Pancreas (tissue), 10 donors: ENCODE measurements around the gene NHSL1. TPM values are rescaled to one million over a fixed set of nuclear protein-coding genes. Genes with fewer than 3 reads are reported as not detected.
A peak's percentile ranks its signal among the peaks of the same experiment; 100 is the strongest.

ENCODE experiments used
- ATAC-seq, 4 donors: fragments of 200-7000 bp; cut with Tn5 transposase; one replicate each; pipeline versions ENCODE4 v1.8.0 to v1.9.1; 2020; ENCODE audit warnings: mild to moderate bottlenecking in 4 of 4, moderate library complexity in 4 of 4
- DNase-seq, 6 donors: peaks; one replicate each; pipeline ENCODE4 v3.0.0-alpha.2; 2020
- FAIRE-seq: peaks from 2 replicates; lab custom pipeline; 2012; peaks lifted over from hg19 to GRCh38; lab: Jason Lieb, UNC
- H3K27ac ChIP-seq, 4 donors: fragments of 200-600 bp; sonication (generic); 1 replicate in 3 of 4; 2 replicates in 1 of 4; pipeline versions ENCODE4 v1.5.0 to v1.8.0; 2020
- H3K27me3 ChIP-seq, 4 donors: fragments of 200-600 bp; one replicate each; pipeline ENCODE4 v1.8.0; 2021
- H3K36me3 ChIP-seq, 3 donors: fragments of 200-600 bp; sonication (generic) in 1 of 3; one replicate each; pipeline versions ENCODE4 v1.5.0 to v1.8.0; 2020 to 2021
- H3K4me1 ChIP-seq, 3 donors: fragments of 200-600 bp; one replicate each; pipeline ENCODE4 v1.8.0; 2021
- H3K4me3 ChIP-seq, 4 donors: fragments of 200-600 bp; sonication (generic) in 2 of 4; one replicate each; pipeline versions ENCODE4 v1.5.0 to v1.8.0; 2020 to 2021
- H3K9me3 ChIP-seq, 4 donors: fragments of 200-600 bp; one replicate each; pipeline ENCODE4 v1.8.0; 2021
- WGBS, 2 donors: extraction: QIAGEN DNeasy Blood & Tissue Kit; methylation state at CpG; one replicate each; pipeline ENCODE4 v1.1.7; 2013; 5-methylcytosine and 5-hydroxymethylcytosine counted together
- intact Hi-C, 3 donors: fragments of 100-400 bp; cut with DNase I; formaldehyde crosslinking; loops; one replicate each; pipeline versions ENCODE4 v1.11.1 to v1.14.2; 2022
- polyA plus RNA-seq, 2 donors: library from polyadenylated mRNA; stranded (reverse); fragments of 200-250 nt; gene quantifications; one replicate each; pipeline ENCODE4 v1.2.3, GENCODE V29; 2013
- total RNA-seq, 6 donors: library from RNA; stranded (reverse); fragmentation: NEBNext Ultra II Directional in 4 of 6; extraction: Animal tissue kit (Norgen Biotek cat#: 25700) in 4 of 6; gene quantifications; one replicate each; pipeline versions ENCODE4 v1.2.1 to v1.2.4, GENCODE V29; 2021 to 2023
- TF ChIP-seq, protein P1 (sequence below), 4 donors: fragments of 200-600 bp; sonication (generic) in 3 of 4; IDR thresholded peaks; one replicate each; pipeline versions ENCODE4 v1.5.0 to v1.8.0; 2021; ENCODE audit warnings: antibody characterized with exemption in 4 of 4
- donor health status: healthy with polysubstance abuse.
- donor health status: DM: no; HTN: no; CAD: no; lungs with moderate emphysema.
- donor health status: DM: no; HTN: no; CAD: no.
- donor health status: control.
- donor health status: control.
- donor health status: Bipolar disorder and iron deficiency.
- donor health status: DM: yes; HTN: yes; CAD: no.
- donor health status: DM: no; HTN: no; CAD: no.
- donor health status: DM: no; HTN: no; CAD: no.
- donor health status: DM: yes; HTN: yes; CAD: no.

Gene NHSL1
- total and polyA plus RNA-seq, 8 donors: 3.5 to 16.3 (median 8.9) TPM

DNA sequence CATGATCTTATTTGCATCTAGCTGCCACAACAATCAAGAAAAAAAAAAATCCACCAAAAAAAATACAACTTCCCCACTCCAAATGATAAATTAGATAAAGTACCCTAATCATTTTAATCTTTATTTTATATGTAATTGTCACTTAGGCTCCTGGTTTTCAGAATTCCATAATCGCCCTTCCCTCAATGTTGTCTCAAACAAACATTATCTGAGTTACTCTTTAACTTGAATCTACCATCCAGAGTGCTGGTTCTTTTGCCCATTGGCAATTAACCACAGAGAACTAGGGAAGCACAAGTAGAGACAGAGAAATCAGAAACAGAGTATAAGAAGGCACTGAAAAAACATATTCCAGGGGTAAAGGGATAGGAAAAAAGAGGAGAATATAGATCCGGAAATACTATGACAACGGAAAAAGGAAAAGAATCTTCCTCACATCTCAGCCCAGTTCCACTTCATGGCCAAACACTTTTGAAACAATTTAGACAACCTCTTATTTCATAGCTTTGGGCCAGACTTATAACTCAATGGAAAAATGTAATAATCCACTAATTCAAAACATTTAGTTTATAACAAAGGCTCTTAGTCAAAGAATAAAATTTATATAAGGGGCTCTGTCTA, 861 bp upstream of the NHSL1 start:
- Histone ChIP-seq H3K9me3 (no peaks in the 10 kb centered on the region), H3K27ac (peak overlapping the region; percentile 6 to 80 (median 48)), H3K27me3 (no peaks in the 10 kb centered on the region), H3K4me3 (peak overlapping the region in 2 of 4 donors; percentile 4 to 33), H3K4me1 (peaks cover 22 to 58% (median 54%) of the 10 kb centered on the region in 3 donors), H3K36me3 (no peaks in the 10 kb centered on the region)
- intact Hi-C loops: no loop called here
- no peak for DNase-seq
- peak; percentile 71 to 82 (median 76) for ATAC-seq
- 9 to 12% methylated on average over 3 of the region's 3 CpGs for WGBS, 2 donors
- TF ChIP-seq, protein P1, sequence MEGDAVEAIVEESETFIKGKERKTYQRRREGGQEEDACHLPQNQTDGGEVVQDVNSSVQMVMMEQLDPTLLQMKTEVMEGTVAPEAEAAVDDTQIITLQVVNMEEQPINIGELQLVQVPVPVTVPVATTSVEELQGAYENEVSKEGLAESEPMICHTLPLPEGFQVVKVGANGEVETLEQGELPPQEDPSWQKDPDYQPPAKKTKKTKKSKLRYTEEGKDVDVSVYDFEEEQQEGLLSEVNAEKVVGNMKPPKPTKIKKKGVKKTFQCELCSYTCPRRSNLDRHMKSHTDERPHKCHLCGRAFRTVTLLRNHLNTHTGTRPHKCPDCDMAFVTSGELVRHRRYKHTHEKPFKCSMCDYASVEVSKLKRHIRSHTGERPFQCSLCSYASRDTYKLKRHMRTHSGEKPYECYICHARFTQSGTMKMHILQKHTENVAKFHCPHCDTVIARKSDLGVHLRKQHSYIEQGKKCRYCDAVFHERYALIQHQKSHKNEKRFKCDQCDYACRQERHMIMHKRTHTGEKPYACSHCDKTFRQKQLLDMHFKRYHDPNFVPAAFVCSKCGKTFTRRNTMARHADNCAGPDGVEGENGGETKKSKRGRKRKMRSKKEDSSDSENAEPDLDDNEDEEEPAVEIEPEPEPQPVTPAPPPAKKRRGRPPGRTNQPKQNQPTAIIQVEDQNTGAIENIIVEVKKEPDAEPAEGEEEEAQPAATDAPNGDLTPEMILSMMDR (IDR thresholded peaks at IDR 0.05): no peak
- peak; percentile 29 for FAIRE-seq

DNA sequence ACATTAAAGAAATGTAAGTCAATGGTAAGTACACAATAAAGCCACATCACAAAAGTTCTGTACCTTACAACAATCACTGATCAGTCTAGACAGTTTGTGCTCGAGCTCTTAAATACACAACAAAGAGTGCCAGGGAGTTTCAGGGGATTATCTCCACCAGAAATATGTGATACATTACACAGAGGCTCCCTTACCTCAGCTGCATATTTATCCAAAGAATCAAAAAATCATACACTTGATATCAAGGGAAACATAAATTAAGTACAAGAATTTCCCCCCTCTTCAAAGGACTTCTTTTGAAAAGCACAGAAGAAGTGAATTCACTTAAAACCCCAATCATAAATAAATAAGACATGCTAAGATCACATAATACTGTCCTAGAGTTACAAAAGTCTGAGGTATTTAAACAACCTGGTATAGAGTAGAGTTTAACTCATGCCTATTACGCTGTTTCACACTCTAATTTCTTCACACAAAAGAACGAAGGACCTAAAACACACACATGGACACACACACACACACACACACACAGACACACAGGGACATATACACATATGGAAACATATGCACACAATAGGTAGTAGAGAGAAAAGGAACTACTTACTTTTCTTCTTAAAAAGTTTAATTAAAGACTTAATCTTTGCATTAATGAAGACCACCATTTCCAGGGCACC, 528 bp downstream of the NHSL1 start:
- no peaks in the 10 kb centered on the region for H3K9me3 ChIP-seq
- FAIRE-seq (no peak), DNase-seq (no peak), ATAC-seq (peak; percentile 49 to 73 (median 64))
- no peaks in the 10 kb centered on the region for H3K27me3 ChIP-seq
- TF ChIP-seq, protein P1 (IDR thresholded peaks at IDR 0.05): no peak
- H3K36me3 ChIP-seq: no peaks in the 10 kb centered on the region
- peaks cover 14 to 61% (median 48%) of the 10 kb centered on the region in 3 donors for H3K4me1 ChIP-seq
- H3K4me3 ChIP-seq: peak overlapping the region in 2 of 4 donors; percentile 4 to 33
- H3K27ac ChIP-seq: peak overlapping the region in 3 of 4 donors; percentile 28 to 80 (median 77)
- intact Hi-C loops: no loop called here
- 27 to 43% methylated on average over 3 of the region's 3 CpGs for WGBS, 2 donors

DNA sequence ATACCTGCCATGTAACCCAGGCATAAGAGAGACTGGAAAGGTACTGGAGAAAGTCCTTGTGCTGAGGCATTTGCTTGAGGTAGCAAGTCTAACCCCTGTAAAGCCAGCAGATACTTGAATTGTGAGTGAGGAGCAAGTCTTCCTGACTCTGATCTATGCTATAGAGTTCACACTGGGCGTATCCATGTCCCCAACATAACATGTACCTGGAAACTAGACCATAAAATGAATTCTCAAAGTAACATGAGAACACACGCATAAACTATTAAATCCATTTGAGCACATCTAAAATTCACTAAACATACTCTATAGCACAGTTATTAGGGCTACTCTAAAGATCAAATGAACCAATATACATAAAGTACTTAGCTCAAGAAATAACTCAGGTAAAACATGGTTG, 2.0 kb downstream of the NHSL1 start:
- Histone ChIP-seq H3K4me1 (peaks cover 10 to 65% (median 55%) of the 10 kb centered on the region in 3 donors), H3K27ac (peak overlapping the region in 1 of 4 donors; percentile 80), H3K9me3 (no peaks in the 10 kb centered on the region), H3K4me3 (peak overlapping the region in 2 of 4 donors; percentile 4 to 33), H3K27me3 (no peaks in the 10 kb centered on the region), H3K36me3 (no peaks in the 10 kb centered on the region)
- FAIRE-seq (no peak), ATAC-seq (no peak), DNase-seq (no peak)
- TF ChIP-seq, protein P1 (IDR thresholded peaks at IDR 0.05): no peak
- intact Hi-C loops: no loop called here
- 90 to 94% methylated on average over 2 of the region's 2 CpGs for WGBS, 2 donors

DNA sequence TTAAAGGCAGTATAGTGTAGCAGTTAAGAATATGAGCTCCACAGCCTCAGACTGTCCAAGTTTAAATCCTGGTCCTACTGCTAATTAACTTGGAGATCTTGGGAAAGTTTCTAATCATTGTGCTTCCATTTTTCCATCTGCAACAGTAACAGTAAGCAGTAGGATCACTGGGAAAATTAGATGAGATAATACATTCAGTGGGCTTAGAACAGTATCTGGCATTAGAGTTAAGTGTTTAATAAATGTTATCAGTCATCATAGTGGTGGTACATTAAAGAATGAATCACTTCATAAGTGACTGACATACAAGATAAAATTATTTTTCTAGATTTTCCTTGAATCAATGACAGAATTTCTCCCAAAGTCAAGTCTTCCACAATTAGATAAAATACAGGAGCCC, 5.0 kb downstream of the NHSL1 start:
- TF ChIP-seq, protein P1 (IDR thresholded peaks at IDR 0.05): no peak
- intact Hi-C loops: no loop called here
- Histone ChIP-seq H3K27me3 (no peaks in the 10 kb centered on the region), H3K36me3 (no peaks in the 10 kb centered on the region), H3K9me3 (no peaks in the 10 kb centered on the region), H3K27ac (peak overlapping the region in 1 of 4 donors; percentile 66), H3K4me1 (peaks cover 0 to 44% (median 42%) of the 10 kb centered on the region in 3 donors), H3K4me3 (no peak overlapping the region)
- ATAC-seq (no peak), DNase-seq (no peak), FAIRE-seq (no peak)
